GM19438 (cell line): Measurements from ENCODE around the gene FAM227B.
"Not testable (repeated sequence)": the region's sequence is repeated elsewhere in the genome, so short reads cannot be mapped to it uniquely, and the experiment has no call there.

ENCODE experiments used
- ATAC-seq: cut with Tn5 transposase; IDR thresholded peaks from one replicate; pipeline ENCODE4 v1.9.1; 2021; ENCODE audit warnings: low read depth; ENCODE audit not compliant: unreplicated experiment

FAM227B gene

GRCh38 chr15:49441816-49442215 is 178.8 kb downstream of the FAM227B start:
- no peak for ATAC-seq

DNA sequence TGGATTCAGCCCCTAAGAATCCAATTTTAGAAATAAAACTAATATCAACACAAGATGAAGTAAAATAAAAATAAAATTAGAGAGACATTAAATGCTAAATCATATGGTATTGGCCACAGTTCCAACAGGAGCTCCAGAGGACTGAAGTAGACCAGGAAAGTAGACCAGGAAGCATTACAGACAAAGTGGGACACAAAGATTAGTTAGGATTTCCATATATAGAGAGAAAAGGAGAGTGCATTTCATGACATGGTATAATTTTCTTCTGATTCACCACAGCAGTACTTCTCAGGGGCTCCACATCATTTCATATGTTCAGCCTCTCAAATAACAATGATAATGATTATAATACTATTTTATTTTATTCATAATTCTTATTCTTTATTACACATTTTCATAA is 179.3 kb downstream of the FAM227B start:
- no peak for ATAC-seq

- ATAC-seq: no peak
Observed at GRCh38 chr15:49439678-49440395, 180.8 kb downstream of the FAM227B start.

- peak; percentile 75 for ATAC-seq
Observed at GRCh38 chr15:49438962-49439631, 181.5 kb downstream of the FAM227B start.

DNA sequence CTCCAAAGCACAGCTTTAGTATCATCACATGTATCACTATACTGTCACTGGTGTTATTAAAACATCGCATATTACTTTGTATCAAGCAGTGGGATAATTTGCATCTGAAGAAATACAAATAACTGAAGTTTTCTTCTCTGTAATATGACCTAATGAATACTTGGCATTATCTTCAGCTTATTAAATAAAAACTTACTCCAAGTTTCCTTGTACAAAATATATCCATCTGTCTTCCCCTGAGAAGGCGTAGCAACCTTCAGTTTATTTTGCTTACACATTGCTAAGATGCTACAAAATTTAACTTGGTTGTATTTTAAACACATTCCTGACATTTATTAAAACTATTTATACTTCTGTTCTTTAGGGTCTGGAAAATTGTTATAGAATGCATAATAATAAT is 183.9 kb downstream of the FAM227B start:
- ATAC-seq: no peak

GRCh38 chr15:49435174-49435573 is 185.4 kb downstream of the FAM227B start:
- ATAC-seq: no peak

DNA sequence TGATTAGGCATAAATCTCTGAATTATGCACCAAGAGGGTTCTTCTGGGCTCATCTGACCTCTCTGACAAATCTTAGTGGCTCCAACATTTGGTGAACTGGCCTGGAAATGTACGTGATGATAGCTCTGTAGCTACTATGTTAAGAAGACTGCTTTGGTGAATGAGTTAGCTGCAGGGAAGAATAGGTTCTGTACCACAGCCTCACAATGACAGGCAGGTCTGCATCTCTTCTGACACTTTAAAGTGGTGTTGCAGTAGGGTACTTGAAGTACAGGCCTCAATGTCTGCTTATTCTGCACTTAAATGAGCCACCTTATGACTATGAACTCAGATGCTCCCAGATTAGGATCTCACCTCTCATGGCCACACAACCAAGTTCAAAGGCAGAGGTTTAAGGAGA is 190.6 kb downstream of the FAM227B start:
- ATAC-seq: no peak

DNA sequence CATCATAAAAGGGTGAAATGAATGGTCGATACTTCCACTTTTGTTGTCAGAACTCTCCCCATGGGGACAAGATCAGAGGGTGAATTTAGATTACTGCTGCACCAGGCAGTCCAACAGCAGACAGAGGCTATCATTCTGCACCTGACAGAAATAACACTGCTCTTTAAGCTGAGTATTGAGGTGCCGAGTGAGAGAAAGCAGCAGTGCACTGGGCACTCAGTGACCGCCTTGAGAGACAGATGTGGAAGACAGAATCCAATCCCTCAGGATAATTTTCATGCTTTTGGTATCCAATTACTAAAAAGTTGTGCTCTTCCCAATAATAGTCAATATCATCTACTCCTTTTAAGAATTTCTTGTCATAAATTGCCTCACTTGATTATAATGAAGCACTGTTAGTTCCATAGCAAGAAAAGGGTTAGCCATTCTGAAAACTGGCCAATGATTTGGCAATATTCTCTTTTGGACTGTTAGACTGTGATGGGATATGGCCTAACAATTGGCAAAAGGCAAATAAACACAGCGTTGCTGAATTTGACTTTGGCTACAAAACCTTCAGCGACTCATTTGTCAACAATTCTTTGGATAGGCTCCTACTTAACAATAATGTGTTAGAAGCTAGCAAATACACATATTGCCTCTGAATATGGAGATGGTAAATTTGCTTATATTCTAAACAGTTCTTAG is 192.1 kb downstream of the FAM227B start:
- no peak for ATAC-seq

DNA sequence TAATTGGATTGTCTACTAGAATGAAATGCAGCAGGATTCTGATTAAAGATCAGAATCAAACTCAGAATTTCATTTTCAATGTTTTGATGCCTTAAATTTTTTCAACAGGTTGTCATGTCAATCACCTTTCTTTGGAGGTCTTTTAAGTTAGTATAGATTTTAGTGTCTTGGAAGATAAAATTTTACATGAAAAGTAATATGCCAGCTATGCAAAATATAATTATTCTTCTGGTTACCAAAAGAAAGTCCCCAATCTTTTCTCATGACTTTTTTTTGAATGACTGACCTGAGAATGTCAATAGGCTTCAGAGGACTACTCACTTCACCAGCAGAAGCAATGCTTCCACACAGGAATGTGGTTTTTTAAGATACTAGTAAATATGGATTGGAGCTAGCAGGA is 193.2 kb downstream of the FAM227B start:
- ATAC-seq: no peak

- ATAC-seq: no peak
Observed at GRCh38 chr15:49424954-49425353, 195.7 kb downstream of the FAM227B start.

- no peak for ATAC-seq
Observed at GRCh38 chr15:49423901-49424550, 196.6 kb downstream of the FAM227B start.

- ATAC-seq: no peak
Observed at GRCh38 chr15:49423021-49423420, 197.6 kb downstream of the FAM227B start, which contains the start of gene FGF7. Gene FGF7, plus strand, starts transcription at chr15:49423242. Its CDS starts 1,056 bp downstream, at chr15:49424298.

- no peak for ATAC-seq
Observed at GRCh38 chr15:49421991-49422390, 198.6 kb downstream of the FAM227B start.

DNA sequence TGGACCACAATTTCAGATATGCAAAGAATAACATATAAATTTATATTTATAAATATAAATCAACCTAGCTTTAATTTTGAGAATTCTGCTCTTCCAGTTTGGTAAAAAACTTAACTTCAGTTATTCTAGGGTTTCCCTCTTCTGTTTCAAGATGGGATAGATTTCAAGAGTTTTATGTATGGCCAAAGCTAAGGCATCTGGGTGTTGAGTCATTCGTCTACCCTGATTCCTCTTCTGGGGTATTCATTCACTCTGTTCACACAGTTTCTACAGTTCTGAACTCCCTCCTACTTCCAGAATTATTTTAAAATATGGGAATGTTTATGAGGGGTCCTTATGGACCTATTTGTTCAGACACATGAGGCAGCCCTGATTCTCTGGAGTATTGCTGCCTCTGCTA is 201.8 kb downstream of the FAM227B start:
- no peak for ATAC-seq

DNA sequence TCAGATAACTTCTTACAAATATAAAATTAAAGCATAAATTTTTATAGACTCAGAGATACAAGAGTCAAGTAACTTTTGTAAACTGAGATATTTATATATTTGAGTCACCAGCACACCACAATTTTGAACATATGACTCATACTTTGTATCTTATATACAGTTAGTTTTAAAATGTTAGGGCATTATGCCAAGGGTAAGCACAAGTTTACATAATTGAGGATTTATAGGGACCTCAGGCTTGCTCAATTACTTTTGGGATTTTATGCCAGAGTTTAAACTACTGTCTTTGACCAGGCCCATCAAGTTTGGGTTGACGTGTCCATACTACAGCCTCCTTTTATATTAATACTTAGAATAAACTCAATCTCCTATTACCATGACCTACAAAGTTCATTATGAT is 205.0 kb downstream of the FAM227B start:
- ATAC-seq: no peak

GRCh38 chr15:49415149-49415548 is 205.5 kb downstream of the FAM227B start:
- no peak for ATAC-seq

- no peak for ATAC-seq
Observed at GRCh38 chr15:49412797-49413196, 207.8 kb downstream of the FAM227B start.

GRCh38 chr15:49410641-49411040 is 210.0 kb downstream of the FAM227B start:
- no peak for ATAC-seq

GRCh38 chr15:49406352-49407118 is 214.1 kb downstream of the FAM227B start:
- no peak for ATAC-seq

GRCh38 chr15:49402515-49403296 is 217.9 kb downstream of the FAM227B start:
- ATAC-seq: not testable (repeated sequence)
